DOHH2 (cell line): ENCODE measurements around the gene ATIC.

Experiments
- EZH2phosphoT487 ChIP-seq: fragments of 200-600 bp; sonication (generic); IDR thresholded peaks from 2 replicates; pipeline ENCODE4 v1.6.1; 2017; ENCODE audit warnings: borderline replicate concordance, mild to moderate bottlenecking, antibody characterized with exemption, low read length, moderate library complexity, mixed read lengths
- TF ChIP-seq, protein P1 (sequence below): fragments of 200-600 bp; sonication (generic); IDR thresholded peaks from one replicate; pipeline ENCODE4 v1.5.1; 2014; ENCODE audit warnings: antibody characterized with exemption, mild to moderate bottlenecking, low read depth, low read length; ENCODE audit not compliant: poor library complexity, severe bottlenecking

GRCh38 chr2:215374642-215375466 is 63.0 kb downstream of the ATIC start:
- TF ChIP-seq, protein P1, sequence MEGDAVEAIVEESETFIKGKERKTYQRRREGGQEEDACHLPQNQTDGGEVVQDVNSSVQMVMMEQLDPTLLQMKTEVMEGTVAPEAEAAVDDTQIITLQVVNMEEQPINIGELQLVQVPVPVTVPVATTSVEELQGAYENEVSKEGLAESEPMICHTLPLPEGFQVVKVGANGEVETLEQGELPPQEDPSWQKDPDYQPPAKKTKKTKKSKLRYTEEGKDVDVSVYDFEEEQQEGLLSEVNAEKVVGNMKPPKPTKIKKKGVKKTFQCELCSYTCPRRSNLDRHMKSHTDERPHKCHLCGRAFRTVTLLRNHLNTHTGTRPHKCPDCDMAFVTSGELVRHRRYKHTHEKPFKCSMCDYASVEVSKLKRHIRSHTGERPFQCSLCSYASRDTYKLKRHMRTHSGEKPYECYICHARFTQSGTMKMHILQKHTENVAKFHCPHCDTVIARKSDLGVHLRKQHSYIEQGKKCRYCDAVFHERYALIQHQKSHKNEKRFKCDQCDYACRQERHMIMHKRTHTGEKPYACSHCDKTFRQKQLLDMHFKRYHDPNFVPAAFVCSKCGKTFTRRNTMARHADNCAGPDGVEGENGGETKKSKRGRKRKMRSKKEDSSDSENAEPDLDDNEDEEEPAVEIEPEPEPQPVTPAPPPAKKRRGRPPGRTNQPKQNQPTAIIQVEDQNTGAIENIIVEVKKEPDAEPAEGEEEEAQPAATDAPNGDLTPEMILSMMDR, result no peak
- TF ChIP-seq EZH2phosphoT487, result no peak
